Measurements from ENCODE around the gene FAM222A.

FAM222A gene

GRCh38 chr12:109786799-109787198 is 73.2 kb downstream of the FAM222A start:
- DNase-seq (ENCODE audit: low read depth), result no peak
- no peak overlapping the region for H3K4me3 ChIP-seq (ENCODE audit: low read length)
- no peak for TF ChIP-seq CTCF (conservative IDR thresholded peaks at IDR 0.05; ENCODE audit: low read length)

GRCh38 chr12:109789526-109790048 is 76.0 kb downstream of the FAM222A start:
- TF ChIP-seq CTCF (conservative IDR thresholded peaks at IDR 0.05; ENCODE audit: low read length), result no peak
- DNase-seq (ENCODE audit: low read depth), result no peak
- no peak overlapping the region for H3K4me3 ChIP-seq (ENCODE audit: low read length)

GRCh38 chr12:109792992-109793391 is 79.4 kb downstream of the FAM222A start:
- no peak for TF ChIP-seq CTCF (conservative IDR thresholded peaks at IDR 0.05; ENCODE audit: low read length)
- H3K4me3 ChIP-seq (ENCODE audit: low read length), result no peak overlapping the region
- no peak for DNase-seq (ENCODE audit: low read depth)

GRCh38 chr12:109793411-109793810 is 79.8 kb downstream of the FAM222A start:
- no peak overlapping the region for H3K4me3 ChIP-seq (ENCODE audit: low read length)
- DNase-seq (ENCODE audit: low read depth), result no peak
- TF ChIP-seq CTCF (conservative IDR thresholded peaks at IDR 0.05; ENCODE audit: low read length), result no peak

GRCh38 chr12:109793826-109794501 is 80.3 kb downstream of the FAM222A start:
- TF ChIP-seq CTCF (conservative IDR thresholded peaks at IDR 0.05; ENCODE audit: low read length), result no peak
- H3K4me3 ChIP-seq (ENCODE audit: low read length), result no peak overlapping the region
- DNase-seq (ENCODE audit: low read depth), result no peak

- no peak for TF ChIP-seq CTCF (conservative IDR thresholded peaks at IDR 0.05; ENCODE audit: low read length)
- DNase-seq (ENCODE audit: low read depth), result peak; percentile 42
- no peak overlapping the region for H3K4me3 ChIP-seq (ENCODE audit: low read length)
Observed at GRCh38 chr12:109795023-109795422, 81.4 kb downstream of the FAM222A start.

GRCh38 chr12:109796057-109796456 is 82.4 kb downstream of the FAM222A start:
- TF ChIP-seq CTCF (conservative IDR thresholded peaks at IDR 0.05; ENCODE audit: low read length), result no peak
- H3K4me3 ChIP-seq (ENCODE audit: low read length), result no peak overlapping the region
- DNase-seq (ENCODE audit: low read depth), result no peak

Measured in AG10803 (cell line).